Calu3 (cell line): Measurements from ENCODE around the gene CEMIP. TPM values are rescaled to one million over a fixed set of nuclear protein-coding genes. Genes with fewer than 3 reads are reported as not detected.

ENCODE experiments used
- BruUV-seq: library from RNA; stranded (reverse); fragments of 400-500 nt; replicated peaks from 2 replicates; lab custom pipeline; 2021; lab: Mats Ljungman, UMichigan
- CTCF ChIA-PET: fragments of 300-600 bp; sonication (Branson Sonifier 250); formaldehyde crosslinking; loops from one replicate; lab custom pipeline; 2022; ENCODE audit warnings: antibody characterized with exemption; lab: Charles Lee
- DNase-seq: peaks from one replicate; pipeline ENCODE4 v3.0.0; 2022
- H3K27ac Mint-ChIP-seq: one replicate; pipeline ENCODE4 v1.8.0; 2022; ENCODE audit warnings: mixed read lengths; ENCODE audit not compliant: unreplicated experiment
- H3K27me3 Mint-ChIP-seq: one replicate; pipeline ENCODE4 v1.8.0; 2022; ENCODE audit warnings: mixed read lengths; ENCODE audit not compliant: unreplicated experiment
- H3K36me3 Mint-ChIP-seq: one replicate; pipeline ENCODE4 v1.8.0; 2022; ENCODE audit warnings: mild to moderate bottlenecking, moderate library complexity, mixed read lengths; ENCODE audit not compliant: insufficient read depth, unreplicated experiment
- H3K4me1 Mint-ChIP-seq: one replicate; pipeline ENCODE4 v1.8.0; 2022; ENCODE audit warnings: mild to moderate bottlenecking, low read depth, mixed read lengths; ENCODE audit not compliant: unreplicated experiment
- H3K4me3 Mint-ChIP-seq: one replicate; pipeline ENCODE4 v1.8.0; 2022; ENCODE audit warnings: mild to moderate bottlenecking, low read depth, moderate library complexity, mixed read lengths; ENCODE audit not compliant: unreplicated experiment
- H3K9me3 Mint-ChIP-seq: one replicate; pipeline ENCODE4 v1.8.0; 2022; ENCODE audit warnings: low read depth, mixed read lengths; ENCODE audit not compliant: unreplicated experiment
- intact Hi-C: fragments of 100-400 bp; cut with micrococcal nuclease; formaldehyde crosslinking; loops from one replicate; pipeline ENCODE4 v1.10.0; 2022; ENCODE audit not compliant: unreplicated experiment
- total RNA-seq: library from RNA; stranded (reverse); gene quantifications from 2 replicates; pipeline ENCODE4 v1.2.3, GENCODE V29; 2022
- TF ChIP-seq, protein P1 (sequence below): fragments of 200-600 bp; IDR thresholded peaks from one replicate; pipeline ENCODE4 v1.8.0; 2022; ENCODE audit warnings: antibody characterized with exemption; ENCODE audit not compliant: unreplicated experiment

Gene CEMIP
- total RNA-seq, 1 experiment from 2014 or later: 1.8 TPM

DNA sequence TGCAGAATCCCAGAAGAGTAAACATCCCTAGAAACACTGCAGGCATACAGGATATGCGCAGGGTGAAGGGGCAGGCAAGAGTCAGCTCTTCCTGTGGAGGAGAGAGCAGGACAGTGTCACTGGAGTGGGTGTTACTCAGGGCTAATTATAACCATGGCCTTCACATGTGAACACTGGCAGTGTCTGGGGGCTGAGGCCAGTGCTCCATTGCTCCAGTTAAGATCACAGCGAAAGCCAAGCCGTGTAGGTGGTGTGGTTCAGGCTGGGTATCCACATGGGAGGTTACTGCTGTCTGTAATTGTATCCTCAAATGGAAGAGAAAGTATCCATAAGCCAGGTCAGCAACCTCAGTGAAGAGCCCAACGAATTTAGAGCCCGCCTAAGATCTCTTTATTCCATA, 125.8 kb downstream of the CEMIP start:
- no TSS peak for BruUV-seq
- Mint-ChIP-seq H3K27me3 (no peaks in the 10 kb centered on the region), H3K9me3 (peaks cover 3% of the 10 kb centered on the region), H3K27ac (no peak overlapping the region), H3K4me3 (no peak overlapping the region), H3K4me1 (peaks cover 20% of the 10 kb centered on the region), H3K36me3 (no peaks in the 10 kb centered on the region)
- CTCF ChIA-PET: no interaction called here
- TF ChIP-seq, protein P1, sequence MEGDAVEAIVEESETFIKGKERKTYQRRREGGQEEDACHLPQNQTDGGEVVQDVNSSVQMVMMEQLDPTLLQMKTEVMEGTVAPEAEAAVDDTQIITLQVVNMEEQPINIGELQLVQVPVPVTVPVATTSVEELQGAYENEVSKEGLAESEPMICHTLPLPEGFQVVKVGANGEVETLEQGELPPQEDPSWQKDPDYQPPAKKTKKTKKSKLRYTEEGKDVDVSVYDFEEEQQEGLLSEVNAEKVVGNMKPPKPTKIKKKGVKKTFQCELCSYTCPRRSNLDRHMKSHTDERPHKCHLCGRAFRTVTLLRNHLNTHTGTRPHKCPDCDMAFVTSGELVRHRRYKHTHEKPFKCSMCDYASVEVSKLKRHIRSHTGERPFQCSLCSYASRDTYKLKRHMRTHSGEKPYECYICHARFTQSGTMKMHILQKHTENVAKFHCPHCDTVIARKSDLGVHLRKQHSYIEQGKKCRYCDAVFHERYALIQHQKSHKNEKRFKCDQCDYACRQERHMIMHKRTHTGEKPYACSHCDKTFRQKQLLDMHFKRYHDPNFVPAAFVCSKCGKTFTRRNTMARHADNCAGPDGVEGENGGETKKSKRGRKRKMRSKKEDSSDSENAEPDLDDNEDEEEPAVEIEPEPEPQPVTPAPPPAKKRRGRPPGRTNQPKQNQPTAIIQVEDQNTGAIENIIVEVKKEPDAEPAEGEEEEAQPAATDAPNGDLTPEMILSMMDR: no peak
- intact Hi-C loops: no loop called here
- no peak for DNase-seq

DNA sequence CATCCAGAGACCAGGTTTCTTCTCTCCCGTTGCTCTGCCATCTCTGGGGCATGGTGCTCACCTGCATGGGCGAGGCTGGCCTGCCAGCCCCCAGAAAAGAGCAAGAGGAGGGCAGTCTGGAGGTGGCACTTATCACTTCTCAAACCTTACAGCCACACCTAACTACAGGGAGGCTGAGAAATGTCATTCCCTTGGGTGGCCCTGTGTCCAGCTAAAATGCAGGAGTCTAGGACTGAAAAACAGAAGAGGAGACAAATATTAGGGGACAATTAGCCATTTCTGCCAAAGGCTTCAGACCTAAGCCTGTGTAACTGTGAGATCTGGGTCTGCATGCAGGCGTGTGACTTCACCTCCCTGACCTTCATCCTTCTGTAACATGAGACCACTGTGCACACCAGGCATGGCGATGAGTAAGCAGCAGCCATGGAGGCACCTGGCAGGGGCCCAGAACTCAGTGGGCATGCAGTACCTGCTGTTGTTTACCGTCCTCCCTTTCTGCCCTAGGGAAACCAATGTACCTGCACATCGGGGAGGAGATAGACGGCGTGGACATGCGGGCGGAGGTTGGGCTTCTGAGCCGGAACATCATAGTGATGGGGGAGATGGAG, 127.1 kb downstream of the CEMIP start:
- Mint-ChIP-seq H3K27ac (no peak overlapping the region), H3K36me3 (no peaks in the 10 kb centered on the region), H3K9me3 (peaks cover 3% of the 10 kb centered on the region), H3K4me3 (no peak overlapping the region), H3K27me3 (no peaks in the 10 kb centered on the region), H3K4me1 (peaks cover 20% of the 10 kb centered on the region)
- peak; percentile 83 for DNase-seq
- no TSS peak for BruUV-seq
- TF ChIP-seq, protein P1: no peak
- intact Hi-C loops: no loop called here
- CTCF ChIA-PET: no interaction called here

DNA sequence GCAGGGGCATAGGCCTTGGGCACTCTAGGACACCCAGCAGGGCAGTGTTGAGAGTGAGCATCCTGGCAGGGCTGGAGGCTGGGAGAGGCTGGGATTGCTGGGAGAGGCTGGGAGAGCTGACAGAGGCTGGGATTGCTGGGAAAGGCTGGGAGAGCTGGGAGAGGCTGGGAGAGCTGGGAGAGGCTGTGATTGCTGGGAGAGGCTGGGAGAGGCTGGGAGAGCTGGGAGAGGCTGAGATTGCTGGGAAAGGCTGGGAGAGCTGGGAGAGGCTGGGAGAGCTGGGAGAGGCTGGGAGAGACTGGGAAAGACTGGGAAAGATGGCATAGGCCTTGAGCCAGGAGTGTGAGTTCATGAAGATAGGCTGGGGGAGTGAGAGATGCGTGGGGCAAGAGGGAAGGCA, 132.7 kb downstream of the CEMIP start:
- H3K4me3 Mint-ChIP-seq: no peak overlapping the region

DNA sequence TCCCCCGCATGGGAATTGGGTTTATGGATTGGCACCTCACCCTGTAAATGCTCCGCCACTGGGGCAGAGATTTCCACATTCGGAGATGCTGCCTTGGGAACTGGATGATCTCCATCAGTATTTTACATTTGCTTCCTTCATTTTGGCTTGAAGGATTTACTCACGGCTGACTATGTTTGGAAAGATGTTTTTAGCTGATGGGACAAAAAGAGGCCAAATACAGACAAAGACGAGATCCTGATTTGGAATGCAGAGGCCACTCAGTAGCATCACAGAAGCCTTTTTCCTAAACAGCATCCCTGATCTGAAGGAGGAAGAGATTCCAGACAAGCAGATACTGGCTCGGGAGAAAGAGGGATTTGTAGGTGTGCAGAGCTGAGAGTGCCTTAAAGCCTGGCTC, 133.5 kb downstream of the CEMIP start:
- H3K4me1 Mint-ChIP-seq: no peaks in the 10 kb centered on the region
- H3K4me3 Mint-ChIP-seq: no peak overlapping the region
- TF ChIP-seq, protein P1: no peak
- no TSS peak for BruUV-seq
- no peak for DNase-seq
- peaks cover 3% of the 10 kb centered on the region for H3K9me3 Mint-ChIP-seq
- no peaks in the 10 kb centered on the region for H3K36me3 Mint-ChIP-seq
- intact Hi-C loops: no loop called here
- H3K27ac Mint-ChIP-seq: no peak overlapping the region
- CTCF ChIA-PET: interaction anchor here (0.9 kb wide), 1 partner anchor 58 kb away, joined by 3 read pairs; no protein-coding TSS in a partner anchor
- H3K27me3 Mint-ChIP-seq: no peaks in the 10 kb centered on the region

More for the DNA sequence above, 132.7 kb downstream of the CEMIP start:
- no TSS peak for BruUV-seq
- Mint-ChIP-seq H3K27ac (no peak overlapping the region), H3K9me3 (peaks cover 3% of the 10 kb centered on the region), H3K4me1 (peaks cover 2% of the 10 kb centered on the region), H3K27me3 (no peaks in the 10 kb centered on the region), H3K36me3 (no peaks in the 10 kb centered on the region)
- no peak for DNase-seq
- TF ChIP-seq, protein P1: no peak
- intact Hi-C loops: no loop called here
- CTCF ChIA-PET: no interaction called here
